ENCODE measurements around the gene KLHDC7B. TPM values are rescaled to one million over a fixed set of nuclear protein-coding genes. Genes with fewer than 3 reads are reported as not detected.
"Not testable (repeated sequence)": the region's sequence is repeated elsewhere in the genome, so short reads cannot be mapped to it uniquely, and the experiment has no call there.

The KLHDC7B gene
- total RNA-seq, 8 experiments from 2014 or later: 0.16 to 1.5 (median 0.40) TPM

GRCh38 chr22:50527921-50528681 lies 17.6 kb upstream of the KLHDC7B start:
- Histone ChIP-seq H3K4me3 (no peak overlapping the region), H3K4me1 (replicated peaks in 1 of 2) (peaks cover 29 to 40% of the 10 kb centered on the region in 2 donors), H3K27ac (no peak overlapping the region)
- 84 to 100% (median 93%) methylated on average over 1 to 7 of the region's 18 CpGs; no CpG with 5 or more reads in 1 of the 10 experiments for WGBS, 10 experiments
- in situ Hi-C loops (cut with MboI; ENCODE audit: low pct_unique_long_range_greater_than_20kb in 2 of 9, low sequenced_read_pairs in 9 of 9, unreplicated experiment in 9 of 9): no loop called here
- no peak for ATAC-seq (replicated peaks in 6 of 8)

- in situ Hi-C loops (cut with MboI; ENCODE audit: low pct_unique_long_range_greater_than_20kb in 2 of 9, low sequenced_read_pairs in 9 of 9, unreplicated experiment in 9 of 9): no loop called here
- Histone ChIP-seq H3K27ac (no peak overlapping the region), H3K4me3 (peak overlapping the region in 1 of 5 donors; percentile 44), H3K4me1 (replicated peaks in 1 of 2) (peaks cover 29 to 40% of the 10 kb centered on the region in 2 donors)
- 20 to 42% (median 20%) methylated on average over 1 to 8 of the region's 15 CpGs; no CpG with 5 or more reads in 7 of the 10 experiments for whole genome bisulfite sequencing, 10 experiments
- no peak for ATAC-seq (replicated peaks in 6 of 8)
These were observed 16.9 kb upstream of the KLHDC7B start for GRCh38 chr22:50528682-50529415.

- 31% methylated on average over 11 of the region's 50 CpGs; no CpG with 5 or more reads in 9 of the 10 experiments for WGBS, 10 experiments
- in situ Hi-C loops (cut with MboI; ENCODE audit: low pct_unique_long_range_greater_than_20kb in 2 of 9, low sequenced_read_pairs in 9 of 9, unreplicated experiment in 9 of 9): no loop called here
- Histone ChIP-seq H3K4me3 (peak overlapping the region in 2 of 5 donors; percentile 27 to 44), H3K27ac (no peak overlapping the region), H3K4me1 (replicated peaks in 1 of 2) (peaks cover 27 to 36% of the 10 kb centered on the region in 2 donors)
- ATAC-seq (replicated peaks in 6 of 8): no peak
These were observed 16.2 kb upstream of the KLHDC7B start for GRCh38 chr22:50529416-50529896.

GRCh38 chr22:50529897-50530579 lies 15.7 kb upstream of the KLHDC7B start, which contains the start of gene TYMP:
TYMP (minus strand) TSS chr22:50530012; CDS start chr22:50529709, 303 bp downstream.
- H3K4me1 ChIP-seq (replicated peaks in 1 of 2): peaks cover 24 to 33% of the 10 kb centered on the region in 2 donors
- ATAC-seq (replicated peaks in 6 of 8): peak in 5 of 8 experiments; percentile 7 to 29 (median 10)
- no peak within 1 kb of the TSS for H3K27ac ChIP-seq
- peak within 1 kb of the TSS in 3 of 5 donors; percentile 27 to 44 (median 36) for H3K4me3 ChIP-seq
- in situ Hi-C loops (cut with MboI; ENCODE audit: low pct_unique_long_range_greater_than_20kb in 2 of 9, low sequenced_read_pairs in 9 of 9, unreplicated experiment in 9 of 9): no loop called here
- 20% methylated on average over 1 of the region's 92 CpGs; no CpG with 5 or more reads in 9 of the 10 experiments for whole genome bisulfite sequencing, 10 experiments

- in situ Hi-C loops (cut with MboI; ENCODE audit: low pct_unique_long_range_greater_than_20kb in 2 of 9, low sequenced_read_pairs in 9 of 9, unreplicated experiment in 9 of 9): no loop called here
- peaks cover 24 to 33% of the 10 kb centered on the region in 2 donors for H3K4me1 ChIP-seq (replicated peaks in 1 of 2)
- no peak overlapping the region for H3K27ac ChIP-seq
- ATAC-seq (replicated peaks in 6 of 8): no peak
- H3K4me3 ChIP-seq: peak overlapping the region in 3 of 5 donors; percentile 27 to 44 (median 36)
- 20% methylated on average over 1 of the region's 21 CpGs; no CpG with 5 or more reads in 9 of the 10 experiments for WGBS, 10 experiments
These were observed 15.2 kb upstream of the KLHDC7B start for GRCh38 chr22:50530580-50530876.

- ATAC-seq (replicated peaks in 6 of 8): peak in 4 of 8 experiments; percentile 0 to 17 (median 4)
- in situ Hi-C loops (cut with MboI; ENCODE audit: low pct_unique_long_range_greater_than_20kb in 2 of 9, low sequenced_read_pairs in 9 of 9, unreplicated experiment in 9 of 9): no loop called here
- Histone ChIP-seq H3K4me1 (replicated peaks in 1 of 2) (peaks cover 24 to 33% of the 10 kb centered on the region in 2 donors), H3K4me3 (peak overlapping the region in 3 of 5 donors; percentile 27 to 44 (median 36)), H3K27ac (no peak overlapping the region)
- WGBS, 10 experiments: 1% methylated on average over 15 of the region's 53 CpGs; no CpG with 5 or more reads in 9 of the 10 experiments
These were observed 14.7 kb upstream of the KLHDC7B start for GRCh38 chr22:50530877-50531545.

- Histone ChIP-seq H3K4me1 (replicated peaks in 1 of 2) (peaks cover 24 to 33% of the 10 kb centered on the region in 2 donors), H3K4me3 (peak overlapping the region; percentile 7 to 44 (median 27)), H3K27ac (no peak overlapping the region)
- in situ Hi-C loops (cut with MboI; ENCODE audit: low pct_unique_long_range_greater_than_20kb in 2 of 9, low sequenced_read_pairs in 9 of 9, unreplicated experiment in 9 of 9): no loop called here
- 10% methylated on average over 4 of the region's 44 CpGs; no CpG with 5 or more reads in 9 of the 10 experiments for WGBS, 10 experiments
- ATAC-seq (replicated peaks in 6 of 8): peak; percentile 3 to 27 (median 14)
These were observed 14.1 kb upstream of the KLHDC7B start for GRCh38 chr22:50531546-50531961.

- in situ Hi-C loops (cut with MboI; ENCODE audit: low pct_unique_long_range_greater_than_20kb in 2 of 9, low sequenced_read_pairs in 9 of 9, unreplicated experiment in 9 of 9): no loop called here
- H3K27ac ChIP-seq: no peak overlapping the region
These were observed 13.6 kb upstream of the KLHDC7B start for GRCh38 chr22:50531962-50532674.

GRCh38 chr22:50532824-50533796 lies 12.6 kb upstream of the KLHDC7B start:
- ATAC-seq (replicated peaks in 6 of 8): no peak
- 46 to 90% (median 71%) methylated on average over 2 to 14 of the region's 19 CpGs for WGBS, 10 experiments
- peaks cover 15 to 25% of the 10 kb centered on the region in 2 donors for H3K4me1 ChIP-seq (replicated peaks in 1 of 2)
- no peak overlapping the region for H3K27ac ChIP-seq
- peak overlapping the region in 2 of 5 donors; percentile 36 to 44 for H3K4me3 ChIP-seq
- in situ Hi-C loops (cut with MboI; ENCODE audit: low pct_unique_long_range_greater_than_20kb in 2 of 9, low sequenced_read_pairs in 9 of 9, unreplicated experiment in 9 of 9): no loop called here

More at GRCh38 chr22:50531962-50532674, 13.6 kb upstream of the KLHDC7B start:
- Histone ChIP-seq H3K4me1 (replicated peaks in 1 of 2) (peaks cover 18 to 28% of the 10 kb centered on the region in 2 donors), H3K4me3 (peak overlapping the region; percentile 7 to 44 (median 27))
- peak; percentile 33 to 74 (median 52) for ATAC-seq (replicated peaks in 6 of 8)
- no CpG with 5 or more reads among the region's 56 CpGs for WGBS, 10 experiments

- WGBS, 10 experiments: 14 to 81% (median 60%) methylated on average over 2 to 15 of the region's 21 CpGs; no CpG with 5 or more reads in 1 of the 10 experiments
- in situ Hi-C loops (cut with MboI; ENCODE audit: low pct_unique_long_range_greater_than_20kb in 2 of 9, low sequenced_read_pairs in 9 of 9, unreplicated experiment in 9 of 9); H3K27ac ChIP-seq; H3K4me3 ChIP-seq; ATAC-seq (replicated peaks in 6 of 8): not testable (repeated sequence)
- H3K4me1 ChIP-seq (replicated peaks in 1 of 2): peaks cover 15 to 25% of the 10 kb centered on the region in 2 donors
These were observed 11.6 kb upstream of the KLHDC7B start for GRCh38 chr22:50533856-50534711.

All from motor neuron (in vitro differentiated cells).